Ramos (cell line): Measurements from ENCODE around the gene MAN1B1.

Source experiments
- in situ Hi-C: fragments of 300-500 bp; cut with MboI; formaldehyde crosslinking; loops from one replicate; pipeline ENCODE4 v1.14.3; 2022; ENCODE audit warnings: low sequenced_read_pairs; ENCODE audit not compliant: unreplicated experiment

The MAN1B1 gene

DNA sequence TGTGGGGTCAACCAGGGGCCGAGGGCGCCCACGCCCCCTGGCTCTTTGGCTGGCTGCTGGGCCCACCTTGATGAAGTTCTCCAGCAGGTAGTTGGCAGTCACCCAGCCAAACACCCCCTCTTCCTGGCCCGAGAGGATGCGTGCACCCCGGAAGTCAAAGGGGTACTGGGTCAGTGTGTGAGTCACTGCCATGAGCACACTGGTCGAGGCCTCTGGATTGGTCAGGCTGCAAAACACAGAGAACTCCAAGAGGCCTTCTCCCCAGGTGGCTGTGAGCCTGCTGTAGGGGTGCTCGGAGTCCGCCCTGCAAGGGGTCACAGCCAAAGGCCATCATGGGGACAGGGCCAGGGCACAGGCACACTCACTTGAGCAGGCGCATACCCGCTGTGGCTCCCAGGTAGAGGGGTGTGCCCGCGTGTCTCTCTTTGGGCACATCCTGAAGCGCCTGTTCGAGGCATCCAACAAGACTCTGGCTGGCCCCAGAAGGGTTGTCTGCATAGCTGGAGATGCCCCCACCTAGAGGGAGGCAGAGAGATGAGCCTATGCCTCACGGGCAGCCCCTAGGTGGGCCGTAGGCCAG, 35.5 kb upstream of the MAN1B1 start:
- in situ Hi-C loops, result loop anchor here (25.0 kb wide), 1 partner anchor 386 kb away; the partner anchor contains the start of gene ENTPD8

DNA sequence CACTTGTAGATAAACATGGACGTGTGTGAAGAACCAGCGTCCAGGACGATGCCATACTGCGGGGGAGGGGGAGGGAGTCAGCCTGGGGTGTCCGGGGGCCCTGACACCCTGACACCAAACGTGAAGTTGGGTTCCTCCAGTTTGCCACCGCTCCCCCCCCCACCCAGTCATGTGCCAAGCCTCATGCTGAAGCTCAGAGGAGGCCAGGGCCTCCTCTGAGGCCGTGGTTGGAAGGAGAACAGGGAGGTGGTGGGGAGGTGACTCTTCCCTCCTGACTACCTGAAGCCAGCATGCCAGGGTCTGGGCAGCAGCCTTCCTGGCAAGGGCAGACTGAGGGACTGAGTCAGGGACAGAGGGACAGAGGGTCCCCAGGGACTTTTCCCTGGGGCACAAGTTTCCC, 34.5 kb upstream of the MAN1B1 start:
- in situ Hi-C loops, result loop anchor here (25.0 kb wide), 1 partner anchor 385 kb away; the partner anchor contains the start of gene ENTPD8

DNA sequence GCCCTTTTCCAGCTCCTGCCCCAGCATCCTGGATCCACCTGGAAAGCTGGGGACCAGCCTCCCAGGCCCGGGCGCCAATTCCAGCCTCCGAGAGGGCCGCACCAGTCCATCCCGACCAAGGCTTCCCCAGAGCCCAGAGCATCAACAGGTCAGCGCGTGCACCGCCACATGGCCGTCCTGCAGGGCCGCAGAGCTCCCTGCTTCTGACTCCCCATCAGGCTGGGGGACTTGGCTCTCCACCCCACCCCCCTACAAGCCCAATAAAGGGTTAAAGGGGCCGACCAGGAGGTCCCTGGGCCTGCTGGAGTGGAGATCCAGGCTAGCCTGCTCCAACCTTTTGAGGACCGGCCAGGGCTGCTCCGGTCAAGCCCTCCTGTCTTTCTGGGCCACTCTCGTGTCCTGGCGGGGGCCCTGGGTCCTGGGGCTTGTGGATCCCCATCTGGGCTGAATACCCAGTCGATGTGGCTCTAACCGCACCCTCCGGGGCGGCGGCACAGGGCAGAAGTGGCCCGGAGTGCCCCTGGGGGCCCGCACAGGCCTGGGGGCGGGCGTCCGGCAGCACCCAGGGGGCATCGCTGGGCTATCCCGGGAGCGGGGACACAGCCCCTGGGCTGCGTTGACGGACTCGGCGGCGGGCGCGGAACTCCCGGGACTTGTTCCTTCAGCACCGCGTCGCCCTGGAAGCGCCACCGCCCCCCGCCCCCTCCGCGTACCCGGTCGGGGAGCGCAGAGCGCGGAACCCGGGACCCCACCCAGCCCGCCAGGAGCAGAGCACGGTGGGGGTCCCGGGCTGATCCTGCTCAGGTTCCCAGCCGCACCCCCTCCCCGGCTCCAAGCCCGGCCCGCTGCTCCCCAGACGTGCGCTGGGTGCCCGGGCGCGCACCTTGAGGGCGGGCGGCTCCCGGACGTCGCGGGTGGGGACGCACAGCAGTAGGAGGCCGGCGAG, 33.5 kb upstream of the MAN1B1 start:
- in situ Hi-C loops, result loop anchor here (25.0 kb wide), 1 partner anchor 384 kb away; the partner anchor contains the start of gene ENTPD8

DNA sequence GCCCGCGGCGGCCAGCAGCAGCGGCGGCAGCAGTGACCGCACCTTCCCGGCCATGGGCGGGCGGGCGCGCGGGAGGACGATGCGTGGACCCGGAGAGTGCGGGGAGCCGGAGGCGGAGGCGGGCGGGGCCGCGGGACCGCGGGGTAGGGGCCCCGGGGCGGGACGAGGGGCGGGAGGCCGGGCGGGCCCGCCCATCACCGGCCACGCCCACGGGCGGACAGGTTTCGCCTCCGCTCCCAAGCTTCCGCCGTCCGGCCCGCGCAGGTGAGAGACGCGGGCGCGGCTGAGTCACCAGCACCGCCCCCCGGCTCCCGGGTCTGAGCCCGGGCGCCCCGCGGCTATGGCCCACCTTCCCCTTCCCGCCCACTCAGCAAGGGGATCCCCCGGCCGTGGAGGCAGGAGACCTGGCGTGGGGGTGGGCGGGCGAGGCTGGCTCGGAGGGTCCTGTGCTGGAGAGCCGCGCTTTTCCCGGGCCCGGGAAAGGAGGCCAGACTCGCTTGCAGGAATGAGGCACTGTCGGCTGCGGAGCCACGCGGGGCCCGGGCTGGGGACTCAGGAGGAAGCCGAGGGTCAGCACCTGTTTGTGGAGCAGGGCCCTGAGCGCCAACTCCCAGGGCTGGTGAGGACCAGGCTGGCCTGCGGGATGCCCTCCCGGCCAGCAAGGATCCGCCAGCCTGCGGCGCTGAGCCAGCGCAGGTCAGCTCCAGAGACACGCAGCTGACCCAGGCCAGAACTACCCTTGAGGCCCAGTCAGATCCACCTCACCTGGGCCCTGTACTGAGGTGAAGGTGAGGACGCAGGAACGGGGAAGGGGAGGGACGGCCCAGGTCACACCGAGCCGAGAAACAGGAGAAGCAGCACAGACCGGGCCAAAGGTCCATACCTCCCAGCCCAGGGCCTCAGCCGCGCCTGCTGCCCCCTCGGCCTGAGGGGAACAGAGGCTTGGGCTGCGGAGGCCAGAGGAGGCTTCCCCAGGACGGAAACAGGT, 32.5 kb upstream of the MAN1B1 start, which contains the start of gene ENTPD2:
Gene ENTPD2, minus strand, starts transcription at position 118 of the 988 bp plus-strand sequence. Its CDS starts 64 bp downstream, at position 54.
- in situ Hi-C loops, result loop anchor here (25.0 kb wide), 1 partner anchor 383 kb away; the partner anchor contains the start of gene ENTPD8

DNA sequence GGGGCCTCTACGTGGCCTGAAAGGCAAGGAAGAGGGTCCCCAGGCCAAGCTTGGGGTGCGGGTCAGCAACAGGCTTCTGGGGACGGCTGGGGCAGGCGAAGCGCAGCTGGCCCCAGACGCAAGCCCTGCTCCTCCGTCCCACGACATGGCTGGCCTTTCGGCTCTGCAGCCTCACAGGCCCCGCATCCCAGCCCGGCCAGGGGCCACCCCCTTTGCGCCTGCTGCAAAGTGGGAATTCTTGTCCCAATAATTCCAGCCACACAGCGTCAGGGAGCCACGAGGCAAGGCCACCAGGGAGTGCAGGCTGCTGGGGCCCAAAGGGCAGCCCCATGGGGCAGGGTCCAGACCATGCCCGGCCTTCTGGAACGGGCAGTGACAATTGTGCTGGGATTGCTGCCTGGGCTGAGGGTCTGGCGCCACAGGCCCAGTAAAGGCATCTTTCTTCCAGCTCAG, 31.8 kb upstream of the MAN1B1 start:
- in situ Hi-C loops, result loop anchor here (25.0 kb wide), 1 partner anchor 382 kb away; the partner anchor contains the start of gene ENTPD8

DNA sequence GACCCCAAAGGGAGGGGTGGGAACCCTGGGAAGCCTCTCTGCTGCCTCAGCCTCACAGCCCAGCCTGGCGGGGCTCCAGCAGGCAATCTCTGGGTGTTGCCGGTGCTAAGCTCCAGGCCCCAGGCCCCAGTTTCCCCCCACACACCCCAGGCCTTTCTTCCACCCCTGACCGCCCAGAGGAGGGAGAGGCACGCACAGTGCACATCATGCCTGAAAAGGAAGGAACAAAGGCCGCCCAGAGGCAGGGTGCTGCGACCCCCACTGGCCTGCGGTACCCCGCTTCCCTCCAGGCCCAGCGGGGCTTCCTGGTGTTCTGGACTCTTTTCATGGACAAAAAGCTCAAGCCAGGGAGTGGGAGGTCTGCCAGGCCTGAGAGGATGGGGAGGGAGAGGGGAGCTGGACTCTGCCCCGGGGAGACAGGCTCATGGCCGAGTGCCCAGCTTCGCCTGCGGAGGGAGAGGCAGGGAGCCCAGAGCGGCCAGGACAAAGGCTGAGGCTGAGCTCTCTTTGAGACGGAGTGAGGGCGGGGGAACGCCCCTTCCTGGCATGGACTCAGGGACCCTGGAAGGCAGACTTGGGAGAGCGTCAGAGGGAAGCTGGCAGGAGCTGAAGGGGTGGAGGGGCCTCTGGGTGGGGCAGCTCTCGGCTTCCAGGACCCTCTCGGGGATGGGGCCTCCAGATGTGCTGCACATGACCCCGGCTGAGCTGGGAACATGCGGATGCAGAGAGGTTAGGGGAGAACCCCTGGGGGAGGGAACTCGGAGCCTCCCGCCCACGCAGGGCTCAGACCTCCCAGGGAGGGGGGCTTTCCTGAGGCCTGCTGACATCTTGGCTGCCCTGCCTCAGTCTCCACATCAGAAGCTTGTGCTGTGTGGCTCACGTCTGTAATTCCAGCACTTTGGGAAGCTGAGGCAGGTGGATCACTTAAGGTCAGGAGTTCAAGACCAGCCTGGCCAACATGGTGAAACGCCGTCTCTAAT, 31.1 kb upstream of the MAN1B1 start:
- in situ Hi-C loops, result loop anchor here (25.0 kb wide), 1 partner anchor 382 kb away; the partner anchor contains the start of gene ENTPD8

DNA sequence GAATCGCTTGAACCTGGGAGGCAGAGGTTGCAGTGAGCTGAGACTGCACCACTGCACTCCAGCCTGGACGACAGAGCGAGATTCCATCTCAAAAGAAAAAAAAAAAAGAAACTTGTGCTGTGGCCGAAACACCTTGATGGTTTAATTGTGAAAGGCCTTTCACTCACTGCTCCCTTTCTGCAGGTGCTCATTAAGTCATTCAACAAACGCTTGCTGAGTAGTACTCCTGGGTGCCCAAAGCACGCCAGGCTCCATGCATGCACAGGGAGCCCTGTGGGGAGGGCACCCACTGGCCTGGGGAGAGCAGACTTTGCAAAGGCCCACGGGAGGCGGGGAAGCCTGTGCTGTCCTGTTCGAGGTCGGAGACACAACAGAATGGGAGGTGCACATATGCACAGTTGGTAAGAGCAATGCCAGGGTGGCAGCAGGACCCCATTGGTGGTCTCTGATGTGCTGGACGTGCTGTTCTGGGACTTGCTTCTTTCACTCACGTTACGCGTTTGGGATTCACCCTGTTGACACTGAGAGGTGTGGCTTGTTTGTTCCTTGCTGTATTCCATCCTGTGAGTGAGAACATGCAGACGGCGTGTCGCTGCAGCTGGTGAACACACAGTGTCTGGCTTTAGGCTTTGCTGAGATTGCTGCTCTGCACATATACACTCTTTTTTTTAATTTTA, 29.9 kb upstream of the MAN1B1 start:
- in situ Hi-C loops, result loop anchor here (25.0 kb wide), 1 partner anchor 380 kb away; the partner anchor contains the start of gene ENTPD8

DNA sequence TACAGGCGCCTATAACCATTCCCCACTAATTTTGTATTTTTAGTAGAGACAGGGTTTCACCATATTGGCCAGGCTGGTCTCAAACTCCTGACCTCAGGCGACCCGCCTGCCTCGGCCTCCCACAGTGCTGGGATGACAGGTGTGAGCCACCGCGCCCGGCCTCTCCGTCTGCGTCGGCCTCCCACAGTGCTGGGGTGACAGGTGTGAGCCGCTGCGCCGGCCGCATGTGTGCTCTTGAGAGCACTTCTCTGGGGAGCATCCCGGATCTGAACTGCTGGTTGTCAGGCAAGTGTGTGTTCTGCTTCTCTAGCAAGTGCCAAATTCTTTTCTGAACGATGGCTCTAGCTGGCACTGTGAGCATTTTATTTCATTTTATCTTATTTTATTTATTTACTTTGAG, 29.2 kb upstream of the MAN1B1 start:
- in situ Hi-C loops, result loop anchor here (25.0 kb wide), 1 partner anchor 380 kb away; the partner anchor contains the start of gene ENTPD8

DNA sequence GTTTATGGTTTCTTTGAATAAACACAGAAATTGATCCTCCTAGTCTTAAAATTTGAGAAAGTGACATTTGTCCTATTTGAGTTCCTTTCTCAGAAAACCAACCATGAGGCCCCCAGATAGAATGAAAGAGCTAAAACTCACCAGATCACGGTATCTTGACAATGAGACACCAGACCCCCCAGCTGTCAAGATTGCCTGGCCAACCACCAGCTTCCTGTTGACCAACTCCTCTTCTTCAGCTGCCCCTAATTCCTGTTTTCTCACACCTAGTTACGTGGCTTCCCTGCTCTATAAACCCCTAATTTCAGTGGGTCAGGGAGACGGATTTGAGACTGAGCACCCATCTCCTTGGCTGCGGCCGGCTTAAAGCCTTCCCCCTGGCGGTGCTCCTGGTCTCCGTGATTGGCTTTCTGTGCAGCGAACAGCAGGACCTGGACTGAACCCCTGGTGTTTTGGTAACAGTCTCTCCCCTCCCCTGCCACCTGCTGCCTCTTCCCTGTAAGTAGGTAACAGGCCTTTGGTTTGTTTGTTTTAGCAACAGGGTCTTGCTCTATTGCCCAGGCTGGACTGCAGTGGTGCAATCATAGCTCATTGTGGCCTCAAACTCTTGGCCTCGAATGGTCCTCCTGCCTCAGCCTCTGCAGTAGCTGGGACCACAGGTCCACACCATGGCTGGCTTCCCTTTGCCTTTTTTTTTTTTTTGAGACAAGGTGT, 28.1 kb upstream of the MAN1B1 start:
- in situ Hi-C loops, result loop anchor here (25.0 kb wide), 1 partner anchor 379 kb away; the partner anchor contains the start of gene ENTPD8

DNA sequence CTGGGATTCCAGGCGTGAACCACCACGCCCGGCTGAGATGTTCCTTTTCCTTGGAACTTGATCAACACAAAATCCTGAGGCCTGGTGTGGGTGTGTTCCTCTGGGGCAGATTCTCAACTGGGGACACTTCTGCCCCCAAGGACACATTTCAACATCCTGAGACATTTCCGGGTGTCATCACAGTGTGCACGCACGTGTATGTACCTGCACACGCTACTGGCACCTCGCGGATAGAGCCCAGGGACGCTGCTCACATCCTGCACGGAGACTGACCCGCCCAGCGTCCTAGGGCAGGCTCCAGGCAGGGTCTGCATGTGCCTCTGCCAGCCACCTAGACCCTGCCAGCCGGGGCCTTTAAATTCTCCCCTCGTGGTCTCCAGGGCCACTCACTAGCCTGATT, 24.4 kb upstream of the MAN1B1 start:
- in situ Hi-C loops, result loop anchor here (25.0 kb wide), 1 partner anchor 375 kb away; the partner anchor contains the start of gene ENTPD8

DNA sequence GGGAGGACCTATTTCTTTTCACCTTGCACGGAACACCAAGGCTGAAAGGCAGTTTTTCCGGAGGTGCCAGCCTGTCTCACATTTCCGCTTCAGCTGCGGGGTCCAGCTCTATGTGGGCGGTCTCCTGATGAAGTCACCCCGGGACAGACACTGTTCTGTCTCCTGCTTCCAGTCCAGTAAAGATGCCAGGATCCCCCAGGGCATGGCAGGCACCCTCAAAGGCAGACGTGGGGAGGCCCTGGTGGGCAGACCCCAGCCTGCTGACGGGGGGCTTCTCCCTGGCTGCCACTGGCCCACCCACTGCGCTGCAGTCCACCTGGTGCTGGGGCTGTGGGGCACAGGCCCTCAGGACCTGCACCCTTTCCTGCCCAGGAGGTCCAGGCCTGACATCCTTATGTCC, 24.0 kb upstream of the MAN1B1 start:
- in situ Hi-C loops, result loop anchor here (25.0 kb wide), 1 partner anchor 375 kb away; the partner anchor contains the start of gene ENTPD8

DNA sequence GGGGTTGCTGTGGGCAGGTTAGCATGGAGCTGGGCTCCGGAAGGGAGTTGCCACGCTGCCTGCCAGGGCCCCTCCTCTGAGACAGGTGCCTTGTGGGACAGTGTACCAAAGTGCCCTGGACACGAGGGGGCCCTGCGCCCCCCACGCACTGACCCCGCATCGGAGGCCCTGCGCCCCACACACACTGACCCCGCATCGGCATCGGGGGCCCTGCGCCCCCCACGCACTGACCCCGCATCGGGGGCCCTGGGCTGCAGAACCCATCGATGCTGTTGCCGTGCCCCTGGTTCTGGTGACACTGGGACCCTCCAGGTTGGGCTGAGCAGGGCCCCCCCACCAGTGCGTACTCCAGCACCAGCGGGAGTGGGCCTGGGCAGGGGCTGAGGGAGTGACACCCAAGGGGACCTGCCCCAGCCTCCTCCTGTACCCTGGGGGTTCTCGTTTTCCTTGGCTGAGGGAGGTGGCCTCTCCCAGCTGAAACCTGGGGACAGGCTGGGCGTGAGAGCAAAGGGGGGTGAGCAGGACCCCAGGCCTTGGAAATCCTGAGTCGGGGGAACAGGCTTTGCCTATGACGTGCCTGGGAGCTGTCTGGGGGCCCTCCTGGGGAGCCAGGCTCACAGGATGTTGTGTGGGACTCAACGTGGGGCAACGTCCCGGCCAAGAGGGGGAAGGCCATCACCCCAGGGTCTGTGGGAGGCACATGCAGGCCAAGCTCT, 23.3 kb upstream of the MAN1B1 start:
- in situ Hi-C loops, result loop anchor here (25.0 kb wide), 1 partner anchor 374 kb away; the partner anchor contains the start of gene ENTPD8

DNA sequence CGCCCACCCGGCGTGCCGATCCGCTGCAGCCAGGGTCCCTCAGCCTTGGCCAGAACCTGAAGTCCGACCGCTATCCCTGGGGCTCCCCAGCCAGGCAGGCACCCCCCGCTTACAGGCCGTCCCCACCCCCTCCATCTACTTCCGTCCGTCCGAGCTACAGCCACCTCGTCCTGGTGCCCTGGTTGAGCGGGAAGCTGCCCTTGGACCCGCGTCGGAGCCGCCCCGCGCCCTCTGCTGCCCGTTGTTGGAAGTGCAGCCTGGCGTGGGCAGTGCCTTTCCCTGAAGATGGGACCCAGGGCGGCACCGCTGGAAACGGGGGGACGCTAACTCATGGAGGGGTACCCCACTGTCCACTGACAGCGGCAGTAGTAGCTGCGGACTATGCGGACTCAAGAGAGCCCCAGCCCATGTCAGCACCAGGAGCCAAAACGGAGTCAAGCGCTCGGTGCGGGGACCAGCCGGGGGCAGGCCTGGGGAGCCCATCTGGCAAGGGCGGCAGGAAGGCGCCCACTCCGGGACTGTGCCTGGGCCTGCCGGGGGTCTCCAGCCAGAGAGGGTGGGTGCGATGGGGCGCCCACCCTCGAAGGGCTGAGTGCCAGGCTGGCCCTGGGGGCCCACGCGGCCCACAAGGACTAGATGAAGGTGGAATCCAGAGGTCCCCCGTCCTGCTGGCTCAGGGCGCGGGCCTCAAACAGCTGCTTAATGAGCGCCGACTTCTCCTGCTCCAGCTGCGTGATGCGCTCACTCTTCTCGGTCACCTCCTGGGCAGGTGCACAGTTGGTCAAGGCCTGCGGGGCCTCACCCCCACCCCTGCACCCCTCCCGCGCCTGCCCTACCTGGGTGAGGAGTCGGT, 22.5 kb upstream of the MAN1B1 start:
- in situ Hi-C loops, result loop anchor here (25.0 kb wide), 1 partner anchor 373 kb away; the partner anchor contains the start of gene ENTPD8

DNA sequence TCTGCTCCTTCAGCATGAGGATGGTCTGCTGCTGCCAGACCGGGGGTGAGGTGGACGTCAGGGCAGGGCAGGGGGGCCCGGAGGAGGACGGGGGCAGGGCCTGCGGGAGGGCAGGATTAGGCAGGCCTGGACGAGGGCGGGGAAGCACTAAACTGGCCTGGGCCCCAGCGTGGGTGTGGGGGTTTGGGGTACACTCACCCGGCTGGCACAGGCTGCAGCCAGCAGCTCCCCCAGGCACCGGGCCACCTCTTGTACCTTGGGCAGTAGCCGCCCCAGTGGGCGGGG, 22.0 kb upstream of the MAN1B1 start:
- in situ Hi-C loops, result loop anchor here (25.0 kb wide), 1 partner anchor 372 kb away; the partner anchor contains the start of gene ENTPD8

DNA sequence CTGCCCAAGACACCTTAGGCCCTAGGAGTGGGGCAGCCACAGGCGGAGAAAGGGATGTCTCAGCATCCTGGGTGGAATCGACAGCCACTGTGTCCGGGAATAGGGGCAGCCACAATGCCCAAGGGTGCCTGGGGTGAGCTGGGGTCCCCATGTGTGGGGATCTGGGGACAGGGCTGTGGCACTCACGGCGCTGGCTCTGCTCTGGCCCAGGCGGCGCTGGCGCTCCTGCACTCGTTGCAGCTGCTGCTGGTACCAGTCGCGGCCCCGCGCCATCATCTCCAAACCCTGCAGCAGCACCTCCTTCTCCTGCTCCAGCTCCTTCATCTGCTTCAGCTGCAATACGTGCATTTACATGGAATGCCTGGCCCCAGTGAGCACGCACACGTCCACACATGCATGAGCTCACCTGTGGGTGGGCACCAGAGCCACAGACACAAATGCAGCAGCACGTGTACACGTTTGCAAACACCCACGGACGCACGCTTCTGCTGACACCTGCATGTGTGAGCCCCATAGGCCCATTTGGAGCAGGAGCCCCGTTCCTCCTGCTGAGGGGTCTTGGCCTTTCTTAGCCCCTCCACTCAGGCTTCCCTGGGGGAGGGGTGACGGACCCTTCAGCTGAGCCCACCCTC, 21.3 kb upstream of the MAN1B1 start:
- in situ Hi-C loops, result loop anchor here (25.0 kb wide), 1 partner anchor 372 kb away; the partner anchor contains the start of gene ENTPD8
